Keratinocyte (primary cell): ENCODE data around the gene DCXR.

Experiments
- CTCF ChIP-seq, 3 experiments: IDR thresholded peaks in 1 of 3; conservative IDR thresholded peaks in 1 of 3; optimal IDR thresholded peaks in 1 of 3; 2 replicates in 2 of 3; 3 replicates in 1 of 3; pipeline versions ENCODE3 to v1.5.1; 2011; ENCODE audit warnings: low read length in 3 of 3, mild to moderate bottlenecking in 3 of 3, moderate library complexity in 2 of 3, control low read depth in 1 of 3, inconsistent platforms in 1 of 3; ENCODE audit not compliant: insufficient read depth in 2 of 3; ENCODE audit errors: extremely low read depth in 1 of 3
- EZH2 ChIP-seq: IDR thresholded peaks from one replicate; pipeline ENCODE4 v1.6.1; 2012; ENCODE audit warnings: inconsistent platforms, mild to moderate bottlenecking, low read length, moderate library complexity

DNA sequence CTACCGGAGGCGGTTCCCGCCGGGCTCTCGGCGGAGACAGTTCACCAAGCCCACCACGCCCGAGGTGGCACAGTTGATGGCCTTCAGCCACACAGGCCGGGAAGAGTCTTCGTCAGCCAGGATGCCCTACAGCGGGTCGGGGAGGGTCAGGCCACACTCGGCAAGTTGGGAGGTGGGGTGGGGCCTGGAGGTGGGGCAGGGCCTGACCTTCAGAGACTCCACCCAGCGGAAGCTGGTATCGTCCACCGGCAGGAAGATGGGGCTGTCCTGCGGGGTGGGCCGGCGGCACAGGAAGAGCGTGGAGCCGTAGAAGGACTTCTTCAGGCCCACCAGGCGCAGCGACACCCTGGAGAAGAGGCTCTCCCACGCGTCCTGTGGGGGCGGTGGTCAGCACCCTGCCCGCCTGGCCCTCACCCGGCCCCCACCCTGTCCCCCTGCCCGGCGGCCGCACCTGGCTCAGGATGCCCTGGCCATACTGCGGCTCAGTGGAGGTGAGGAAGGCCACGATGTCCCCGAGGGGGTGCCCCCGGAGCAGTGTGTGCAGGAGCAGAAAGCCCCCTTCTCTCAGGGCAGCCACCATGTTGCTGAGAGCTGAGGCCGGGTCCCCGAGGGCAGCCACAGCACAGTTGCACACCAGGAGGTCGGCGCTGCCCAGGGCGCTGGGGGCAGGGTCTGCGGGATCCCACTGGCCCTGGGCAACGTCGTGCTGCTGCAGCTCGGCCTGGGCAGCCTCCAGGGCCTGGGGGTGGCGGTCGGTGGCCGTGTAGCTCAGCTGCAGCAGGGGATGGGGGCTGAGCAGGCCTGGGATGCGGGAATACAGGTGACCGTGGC lies 47.7 kb upstream of the DCXR start:
- TF ChIP-seq CTCF (optimal IDR thresholded peaks at IDR 0.05 in 1 of 3, IDR thresholded peaks at IDR 0.05 in 1 of 3, conservative IDR thresholded peaks at IDR 0.05 in 1 of 3; ENCODE audit: extremely low read depth in 1 of 3, insufficient read depth in 2 of 3, low read length in 3 of 3): no peak
- TF ChIP-seq EZH2: no peak
